ENCODE data around the gene SNX9. TPM values are rescaled to one million over a fixed set of nuclear protein-coding genes. Genes with fewer than 3 reads are reported as not detected.

SNX9 gene
- total RNA-seq, 1 experiment from 2014 or later, result 27.4 TPM

- Histone ChIP-seq H3K4me1 (no peaks in the 10 kb centered on the region), H3K36me3 (ENCODE audit: control insufficient read depth, insufficient read depth, low read length) (no peaks in the 10 kb centered on the region), H3K9me3 (peaks cover 6% of the 10 kb centered on the region; the same call in 1 of the 2 replicates), H3K4me3 (ENCODE audit: low read depth, low read length) (no peak overlapping the region), H3K27me3 (replicated peaks; ENCODE audit: control insufficient read depth, insufficient read depth, low read length) (no peaks in the 10 kb centered on the region)
- ChIA-PET CTCF (interaction anchor here (1.1 kb wide), 1 partner anchor 17 kb away, joined by 3 read pairs; no protein-coding TSS in a partner anchor), POLR2A (interaction anchor here (1.8 kb wide), 1 partner anchor 10 kb away, joined by 8 read pairs; no protein-coding TSS in a partner anchor)
- no peak for DNase-seq
- no peaks in the 10 kb centered on the region for H3K27me3 Mint-ChIP-seq (ENCODE audit: insufficient read depth, unreplicated experiment)
- no peaks in the 10 kb centered on the region for H3K36me3 Mint-ChIP-seq (ENCODE audit: insufficient read depth, unreplicated experiment)
- no TSS peak for BruUV-seq (replicated peaks)
- H3K4me1 Mint-ChIP-seq (ENCODE audit: low read depth, unreplicated experiment), result no peaks in the 10 kb centered on the region
- no peak overlapping the region for H3K27ac Mint-ChIP-seq (ENCODE audit: unreplicated experiment)
- peaks cover 14% of the 10 kb centered on the region for H3K9me3 Mint-ChIP-seq (ENCODE audit: unreplicated experiment)
- no peak for TF ChIP-seq CTCF (IDR thresholded peaks at IDR 0.05; ENCODE audit: insufficient read depth in 1 of 2, low read depth in 1 of 2, low read length in 1 of 2, severe bottlenecking in 1 of 2, unreplicated experiment in 1 of 2)
- intact Hi-C loops (cut with micrococcal nuclease; ENCODE audit: unreplicated experiment), result no loop called here
- H3K4me3 Mint-ChIP-seq (ENCODE audit: unreplicated experiment), result no peak overlapping the region
Observed at GRCh38 chr6:157964100-157964499, 141.1 kb downstream of the SNX9 start.

GRCh38 chr6:157965387-157965786, 142.3 kb downstream of the SNX9 start:
- CTCF ChIA-PET, result no interaction called here
- POLR2A ChIA-PET, result no interaction called here
- no peak overlapping the region for H3K4me3 Mint-ChIP-seq (ENCODE audit: unreplicated experiment)

GRCh38 chr6:157966589-157966977, 143.5 kb downstream of the SNX9 start:
- Mint-ChIP-seq H3K27ac (ENCODE audit: unreplicated experiment) (no peak overlapping the region), H3K4me3 (ENCODE audit: unreplicated experiment) (no peak overlapping the region), H3K9me3 (ENCODE audit: unreplicated experiment) (no peaks in the 10 kb centered on the region), H3K27me3 (ENCODE audit: insufficient read depth, unreplicated experiment) (no peaks in the 10 kb centered on the region), H3K4me1 (ENCODE audit: low read depth, unreplicated experiment) (no peaks in the 10 kb centered on the region), H3K36me3 (ENCODE audit: insufficient read depth, unreplicated experiment) (no peaks in the 10 kb centered on the region)
- DNase-seq, result no peak
- no peaks in the 10 kb centered on the region for H3K36me3 ChIP-seq (ENCODE audit: control insufficient read depth, insufficient read depth, low read length)
- CTCF ChIA-PET, result no interaction called here
- no peaks in the 10 kb centered on the region for H3K27me3 ChIP-seq (replicated peaks; ENCODE audit: control insufficient read depth, insufficient read depth, low read length)
- TF ChIP-seq CTCF (IDR thresholded peaks at IDR 0.05; ENCODE audit: insufficient read depth in 1 of 2, low read depth in 1 of 2, low read length in 1 of 2, severe bottlenecking in 1 of 2, unreplicated experiment in 1 of 2), result no peak
- POLR2A ChIA-PET, result no interaction called here
- no TSS peak for BruUV-seq (replicated peaks)
- H3K4me3 ChIP-seq (ENCODE audit: low read depth, low read length), result no peak overlapping the region
- intact Hi-C loops (cut with micrococcal nuclease; ENCODE audit: unreplicated experiment), result no loop called here
- H3K9me3 ChIP-seq, result no peaks in the 10 kb centered on the region
- H3K4me1 ChIP-seq, result no peaks in the 10 kb centered on the region

More at GRCh38 chr6:157965387-157965786, 142.3 kb downstream of the SNX9 start:
- intact Hi-C loops (cut with micrococcal nuclease; ENCODE audit: unreplicated experiment), result no loop called here
- Histone ChIP-seq H3K9me3 (no peaks in the 10 kb centered on the region), H3K27me3 (replicated peaks; ENCODE audit: control insufficient read depth, insufficient read depth, low read length) (no peaks in the 10 kb centered on the region), H3K4me1 (no peaks in the 10 kb centered on the region), H3K4me3 (ENCODE audit: low read depth, low read length) (no peak overlapping the region), H3K36me3 (ENCODE audit: control insufficient read depth, insufficient read depth, low read length) (no peaks in the 10 kb centered on the region)
- Mint-ChIP-seq H3K27me3 (ENCODE audit: insufficient read depth, unreplicated experiment) (no peaks in the 10 kb centered on the region), H3K27ac (ENCODE audit: unreplicated experiment) (no peak overlapping the region), H3K36me3 (ENCODE audit: insufficient read depth, unreplicated experiment) (no peaks in the 10 kb centered on the region), H3K4me1 (ENCODE audit: low read depth, unreplicated experiment) (no peaks in the 10 kb centered on the region), H3K9me3 (ENCODE audit: unreplicated experiment) (peaks cover 1% of the 10 kb centered on the region)
- no peak for DNase-seq
- no TSS peak for BruUV-seq (replicated peaks)
- no peak for TF ChIP-seq CTCF (IDR thresholded peaks at IDR 0.05; ENCODE audit: insufficient read depth in 1 of 2, low read depth in 1 of 2, low read length in 1 of 2, severe bottlenecking in 1 of 2, unreplicated experiment in 1 of 2)

Data from Caco-2 (cell line).